Right cardiac atrium (tissue), 5 donors: Measurements from ENCODE around the gene POU3F1. TPM values are rescaled to one million over a fixed set of nuclear protein-coding genes. Genes with fewer than 3 reads are reported as not detected.

Experiments used
- ATAC-seq, 2 donors: fragments of 200-7000 bp; cut with Tn5 transposase; one replicate each; pipeline versions ENCODE4 v1.8.0 to v1.9.1; 2020; ENCODE audit warnings: moderate library complexity in 2 of 2, mild to moderate bottlenecking in 1 of 2
- DNase-seq, 3 donors: peaks; one replicate each; pipeline ENCODE4 v3.0.0-alpha.2; 2020
- H3K27ac ChIP-seq: one replicate; pipeline ENCODE4 v1.5.1; 2013; ENCODE audit warnings: mild to moderate bottlenecking, low read length, control low read depth, moderate library complexity
- H3K27me3 ChIP-seq: one replicate; pipeline ENCODE4 v1.6.1; 2013; ENCODE audit not compliant: control insufficient read depth, insufficient read depth
- H3K4me1 ChIP-seq: one replicate; pipeline ENCODE4 v1.6.1; 2013; ENCODE audit warnings: low read length; ENCODE audit not compliant: control insufficient read depth, insufficient read depth
- H3K4me3 ChIP-seq: one replicate; pipeline ENCODE4 v1.5.1; 2013; ENCODE audit warnings: low read length, control low read depth
- H3K9me3 ChIP-seq: one replicate; pipeline ENCODE4 v1.6.1; 2013; ENCODE audit warnings: low read length; ENCODE audit not compliant: control insufficient read depth
- WGBS: extraction: QIAGEN DNeasy Blood & Tissue Kit; methylation state at CpG from one replicate; pipeline ENCODE4 v1.1.7; 2013; 5-methylcytosine and 5-hydroxymethylcytosine counted together
- intact Hi-C, 4 donors: fragments of 100-400 bp; cut with DNase I; formaldehyde crosslinking; loops; one replicate each; pipeline versions ENCODE4 v1.11.0 to v1.14.0; 2022 to 2023
- polyA plus RNA-seq: library from polyadenylated mRNA; stranded (reverse); fragments of 200-250 nt; gene quantifications from one replicate; pipeline ENCODE4 v1.2.3, GENCODE V29; 2013
- total RNA-seq, 4 donors: library from RNA; stranded (reverse); fragmentation: NEBNext Ultra II Directional; extraction: Animal tissue kit (Norgen Biotek cat#: 25700); gene quantifications; one replicate each; pipeline ENCODE4 v1.2.1, GENCODE V29; 2021
- donor health status: healthy with polysubstance abuse.
- donor health status: DM: no; HTN: yes; CAD: no.
- donor health status: DM: no; HTN: no; CAD: no.
- donor health status: DM: no; HTN: yes; CAD: no; lungs with severe emphysema.
- donor health status: DM: yes; HTN: yes; CAD: no.

POU3F1 gene
- total and polyA plus RNA-seq, 5 donors = 0.07 to 0.17 (median 0.13) TPM; not detected in 1

- Histone ChIP-seq H3K27ac (no peak overlapping the region), H3K27me3 (no peaks in the 10 kb centered on the region), H3K9me3 (no peaks in the 10 kb centered on the region), H3K4me1 (no peaks in the 10 kb centered on the region), H3K4me3 (no peak overlapping the region)
- WGBS = 56% methylated on average over 2 of the region's 2 CpGs
- no peak for ATAC-seq
- intact Hi-C loops = no loop called here
- DNase-seq = no peak
These were observed 13.9 kb upstream of the POU3F1 start for GRCh38 chr1:38060498-38060897.

- DNase-seq = no peak
- H3K27ac ChIP-seq = no peak overlapping the region
- intact Hi-C loops = no loop called here
- no peaks in the 10 kb centered on the region for H3K27me3 ChIP-seq
- WGBS = 70% methylated on average over 6 of the region's 6 CpGs
- H3K4me3 ChIP-seq = no peak overlapping the region
- no peaks in the 10 kb centered on the region for H3K9me3 ChIP-seq
- peak in 1 of 2 donors; percentile 11 for ATAC-seq
- no peaks in the 10 kb centered on the region for H3K4me1 ChIP-seq
These were observed 13.2 kb upstream of the POU3F1 start for GRCh38 chr1:38059635-38060250.

- no peaks in the 10 kb centered on the region for H3K4me1 ChIP-seq
- no peaks in the 10 kb centered on the region for H3K27me3 ChIP-seq
- H3K27ac ChIP-seq = no peak overlapping the region
- DNase-seq (no peak), ATAC-seq (no peak)
- 73% methylated on average over 4 of the region's 4 CpGs for WGBS
- no peaks in the 10 kb centered on the region for H3K9me3 ChIP-seq
- H3K4me3 ChIP-seq = no peak overlapping the region
- intact Hi-C loops = no loop called here
These were observed 9.4 kb upstream of the POU3F1 start for GRCh38 chr1:38055965-38056364.

GRCh38 chr1:38055398-38055797 lies 8.8 kb upstream of the POU3F1 start:
- no peak for ATAC-seq
- WGBS = 90% methylated on average over 3 of the region's 3 CpGs
- H3K4me3 ChIP-seq = no peak overlapping the region

GRCh38 chr1:38053416-38054091 lies 7.0 kb upstream of the POU3F1 start:
- intact Hi-C loops = no loop called here
- no peak for ATAC-seq
- no peak for DNase-seq
- H3K27me3 ChIP-seq = no peaks in the 10 kb centered on the region
- no peak overlapping the region for H3K27ac ChIP-seq
- no peaks in the 10 kb centered on the region for H3K4me1 ChIP-seq
- H3K4me3 ChIP-seq = no peak overlapping the region
- 62% methylated on average over 7 of the region's 7 CpGs for WGBS
- no peaks in the 10 kb centered on the region for H3K9me3 ChIP-seq

More at GRCh38 chr1:38055398-38055797, 8.8 kb upstream of the POU3F1 start:
- no peak for DNase-seq
- intact Hi-C loops = no loop called here
- no peaks in the 10 kb centered on the region for H3K4me1 ChIP-seq
- H3K27me3 ChIP-seq = no peaks in the 10 kb centered on the region
- H3K27ac ChIP-seq = no peak overlapping the region
- H3K9me3 ChIP-seq = no peaks in the 10 kb centered on the region

- ATAC-seq = no peak
- WGBS = 55% methylated on average over 3 of the region's 3 CpGs
- Histone ChIP-seq H3K9me3 (no peaks in the 10 kb centered on the region), H3K4me3 (no peak overlapping the region), H3K27me3 (no peaks in the 10 kb centered on the region), H3K27ac (no peak overlapping the region), H3K4me1 (no peaks in the 10 kb centered on the region)
- no peak for DNase-seq
- intact Hi-C loops = no loop called here
These were observed 6.3 kb upstream of the POU3F1 start for GRCh38 chr1:38052750-38053415.

- ATAC-seq = no peak
- DNase-seq = no peak
- H3K4me1 ChIP-seq = no peaks in the 10 kb centered on the region
- 59% methylated on average over 9 of the region's 9 CpGs for WGBS
- H3K27me3 ChIP-seq = no peaks in the 10 kb centered on the region
- H3K4me3 ChIP-seq = no peak overlapping the region
- no peaks in the 10 kb centered on the region for H3K9me3 ChIP-seq
- no peak overlapping the region for H3K27ac ChIP-seq
- intact Hi-C loops = no loop called here
These were observed 4.5 kb upstream of the POU3F1 start for GRCh38 chr1:38051079-38051543.

- H3K4me1 ChIP-seq = no peaks in the 10 kb centered on the region
- H3K27ac ChIP-seq = no peak overlapping the region
- WGBS = 54% methylated on average over 13 of the region's 13 CpGs
- no peak overlapping the region for H3K4me3 ChIP-seq
- intact Hi-C loops = no loop called here
- no peaks in the 10 kb centered on the region for H3K27me3 ChIP-seq
- no peaks in the 10 kb centered on the region for H3K9me3 ChIP-seq
- ATAC-seq (no peak), DNase-seq (no peak)
These were observed 3.9 kb upstream of the POU3F1 start for GRCh38 chr1:38050397-38051078.

- no peak for ATAC-seq
- Histone ChIP-seq H3K27ac (no peak overlapping the region), H3K4me3 (peak overlapping the region; percentile 47), H3K4me1 (no peaks in the 10 kb centered on the region), H3K9me3 (no peaks in the 10 kb centered on the region), H3K27me3 (no peaks in the 10 kb centered on the region)
- no peak for DNase-seq
- 9% methylated on average over 34 of the region's 34 CpGs for WGBS
- intact Hi-C loops = no loop called here
These were observed 1.1 kb upstream of the POU3F1 start for GRCh38 chr1:38047603-38048141.

- H3K27ac ChIP-seq = no peak overlapping the region
- DNase-seq = peak; percentile 92 to 97 (median 95)
- intact Hi-C loops = no loop called here
- peak overlapping the region; percentile 47 for H3K4me3 ChIP-seq
- H3K9me3 ChIP-seq = no peaks in the 10 kb centered on the region
- ATAC-seq = peak; percentile 98
- no peaks in the 10 kb centered on the region for H3K27me3 ChIP-seq
- no peaks in the 10 kb centered on the region for H3K4me1 ChIP-seq
- WGBS = under 1% methylated on average over 98 of the region's 99 CpGs
These were observed 450 bp upstream of the POU3F1 start for GRCh38 chr1:38046884-38047602.
